Endothelial cell of umbilical vein (primary cell): Measurements from ENCODE around the gene PLXNB1.

Experiments
- CTCF ChIP-seq, 2 donors: IDR thresholded peaks; 1 replicate in 1 of 2; 2 replicates in 1 of 2; pipeline ENCODE4 v1.5.1; 2011; ENCODE audit warnings: low read length in 2 of 2, mild to moderate bottlenecking in 2 of 2, moderate library complexity in 2 of 2, control low read depth in 1 of 2, inconsistent platforms in 1 of 2, low read depth in 1 of 2; ENCODE audit not compliant: insufficient read depth in 1 of 2; ENCODE audit errors: extremely low read depth in 1 of 2
- JUN ChIP-seq: IDR thresholded peaks from 2 replicates; pipeline ENCODE4 v1.6.1; 2011; ENCODE audit warnings: borderline replicate concordance, low read depth; ENCODE audit not compliant: insufficient read length, insufficient read depth
- MAX ChIP-seq: IDR thresholded peaks from 2 replicates; pipeline ENCODE4 v1.6.1; 2011; ENCODE audit not compliant: insufficient read depth, insufficient read length

- TF ChIP-seq CTCF (IDR thresholded peaks at IDR 0.05; ENCODE audit: extremely low read depth in 1 of 2, insufficient read depth in 1 of 2, low read depth in 1 of 2, low read length in 2 of 2) (no peak), JUN (no peak), MAX (no peak)
These were observed 45.3 kb upstream of the PLXNB1 start for GRCh38 chr3:48475188-48475587.
